ENCODE results near the gene KLRC1. TPM values are rescaled to one million over a fixed set of nuclear protein-coding genes. Genes with fewer than 3 reads are reported as not detected.
"Not testable (repeated sequence)": the region's sequence is repeated elsewhere in the genome, so short reads cannot be mapped to it uniquely, and the experiment has no call there.

KLRC1 gene
- total RNA-seq, 1 experiment from 2014 or later, result not detected

DNA sequence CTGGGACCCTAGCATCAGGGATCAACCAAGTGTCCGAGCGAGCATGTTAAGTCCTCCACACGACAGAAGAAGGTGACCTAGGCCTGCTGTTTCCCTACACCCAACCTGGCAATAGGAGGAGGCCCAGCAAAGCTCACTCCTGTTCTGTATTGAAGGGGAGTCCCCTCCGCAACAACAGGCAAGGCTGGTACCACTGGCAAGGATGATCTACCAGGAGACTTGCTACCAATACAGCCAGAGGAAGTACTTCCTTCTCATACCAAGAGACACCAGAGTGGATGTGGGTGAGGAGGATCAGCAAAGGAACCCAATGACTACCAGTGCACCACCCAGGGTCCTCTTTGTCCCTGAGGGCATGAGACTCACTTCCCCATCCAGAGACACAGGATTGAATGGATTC, 4.9 kb downstream of the KLRC1 start:
- DNase-seq (ENCODE audit: low spot score), result no peak
- no peak for ATAC-seq
- Mint-ChIP-seq H3K36me3 (no peaks in the 10 kb centered on the region), H3K4me1 (no peaks in the 10 kb centered on the region), H3K4me3 (no peak overlapping the region), H3K27ac (no peak overlapping the region), H3K27me3 (ENCODE audit: low read depth) (no peaks in the 10 kb centered on the region), H3K9me3 (no peaks in the 10 kb centered on the region)
- ChIA-PET POLR2A (no interaction called here), CTCF (no interaction called here)
- TF ChIP-seq JAZF1 (CRISPR knock-in tag; IDR thresholded peaks at IDR 0.05), result no peak

DNA sequence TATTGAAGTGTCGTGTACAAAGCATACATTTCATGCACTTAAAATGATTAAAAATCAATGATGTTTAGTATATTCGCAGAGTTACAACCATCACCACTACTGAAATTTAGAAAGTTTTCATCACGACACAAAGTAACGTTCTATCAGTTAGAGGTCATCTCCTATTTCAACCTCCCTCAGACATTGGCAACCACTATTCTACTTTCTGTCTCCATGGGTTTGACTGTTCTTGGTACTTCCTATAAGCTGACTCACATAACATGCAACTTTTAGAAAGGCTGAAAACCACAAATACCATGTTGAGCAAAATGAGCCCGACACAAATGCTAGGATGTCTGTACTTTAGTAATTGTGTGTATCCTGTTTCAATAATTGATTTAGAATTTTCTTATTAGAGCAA, 7.1 kb downstream of the KLRC1 start:
- H3K9me3 Mint-ChIP-seq; H3K27ac Mint-ChIP-seq; H3K27me3 Mint-ChIP-seq (ENCODE audit: low read depth); DNase-seq (ENCODE audit: low spot score); H3K4me3 Mint-ChIP-seq; POLR2A ChIA-PET; H3K4me1 Mint-ChIP-seq; ATAC-seq; H3K36me3 Mint-ChIP-seq: not testable (repeated sequence)
- CTCF ChIA-PET, result interaction anchor here (0.7 kb wide), 1 partner anchor 10 kb away, joined by 3 read pairs; no protein-coding TSS in a partner anchor

GRCh38 chr12:10441144-10441543, 12.0 kb downstream of the KLRC1 start:
- POLR2A ChIA-PET; H3K27me3 Mint-ChIP-seq (ENCODE audit: low read depth); CTCF ChIA-PET: not testable (repeated sequence)

GRCh38 chr12:10439608-10440274, 13.4 kb downstream of the KLRC1 start:
- H3K27me3 Mint-ChIP-seq (ENCODE audit: low read depth); CTCF ChIA-PET; H3K9me3 Mint-ChIP-seq; H3K4me1 Mint-ChIP-seq; ATAC-seq; DNase-seq (ENCODE audit: low spot score); H3K4me3 Mint-ChIP-seq; H3K27ac Mint-ChIP-seq; H3K36me3 Mint-ChIP-seq; POLR2A ChIA-PET: not testable (repeated sequence)

More at GRCh38 chr12:10441144-10441543, 12.0 kb downstream of the KLRC1 start:
- not testable (repeated sequence) for H3K4me3 Mint-ChIP-seq; H3K9me3 Mint-ChIP-seq; DNase-seq (ENCODE audit: low spot score); ATAC-seq; H3K36me3 Mint-ChIP-seq; H3K4me1 Mint-ChIP-seq; H3K27ac Mint-ChIP-seq

DNA sequence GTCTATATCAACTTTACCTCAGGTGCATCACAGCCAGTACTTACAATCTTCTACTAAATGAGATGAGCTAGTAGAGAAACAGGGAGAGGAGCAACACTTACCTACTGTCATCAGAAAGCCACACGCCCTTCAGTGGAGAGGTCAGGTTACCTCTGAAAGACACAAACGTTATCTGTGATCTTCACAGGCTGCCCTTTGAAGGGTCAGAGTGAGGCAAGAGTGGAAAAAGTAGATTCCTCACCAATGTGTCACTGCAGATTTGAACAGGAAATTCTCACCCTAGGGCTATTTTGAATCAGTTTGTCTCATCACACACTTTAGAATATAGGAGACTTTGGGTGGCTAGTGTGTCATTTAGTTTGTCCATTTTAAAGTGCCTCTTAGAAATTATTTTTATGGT, 15.6 kb downstream of the KLRC1 start:
- H3K4me3 Mint-ChIP-seq; H3K9me3 Mint-ChIP-seq; H3K27me3 Mint-ChIP-seq (ENCODE audit: low read depth); H3K4me1 Mint-ChIP-seq; H3K36me3 Mint-ChIP-seq; ATAC-seq; POLR2A ChIA-PET; DNase-seq (ENCODE audit: low spot score); H3K27ac Mint-ChIP-seq; CTCF ChIA-PET: not testable (repeated sequence)

DNA sequence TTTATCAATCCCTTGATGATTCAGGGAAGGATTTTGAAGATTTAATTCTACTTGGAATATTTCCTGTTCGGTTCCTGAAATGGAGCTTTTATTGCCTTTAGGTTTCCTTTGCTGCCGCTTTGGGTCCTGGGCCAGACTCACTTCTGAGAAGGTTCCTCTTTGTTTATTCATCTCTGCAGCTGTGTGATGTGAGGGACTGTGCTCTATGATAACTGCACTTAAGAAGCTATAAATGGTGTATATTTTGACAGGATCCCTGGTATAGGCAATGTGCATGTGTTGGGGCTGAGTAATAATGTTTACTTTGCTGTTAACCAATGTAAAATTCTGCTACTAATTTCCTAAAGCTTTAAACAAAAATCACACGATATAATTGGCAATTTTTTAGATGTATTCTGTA, 17.4 kb downstream of the KLRC1 start, which contains the start of gene KLRC2:
Gene KLRC2, minus strand, starts transcription at position 195 of the 400 bp plus-strand sequence. Its CDS starts 24 bp downstream, at position 171.
- H3K9me3 Mint-ChIP-seq; H3K36me3 Mint-ChIP-seq; DNase-seq (ENCODE audit: low spot score); POLR2A ChIA-PET; H3K27me3 Mint-ChIP-seq (ENCODE audit: low read depth); CTCF ChIA-PET; H3K4me1 Mint-ChIP-seq; H3K27ac Mint-ChIP-seq; H3K4me3 Mint-ChIP-seq; ATAC-seq: not testable (repeated sequence)

DNA sequence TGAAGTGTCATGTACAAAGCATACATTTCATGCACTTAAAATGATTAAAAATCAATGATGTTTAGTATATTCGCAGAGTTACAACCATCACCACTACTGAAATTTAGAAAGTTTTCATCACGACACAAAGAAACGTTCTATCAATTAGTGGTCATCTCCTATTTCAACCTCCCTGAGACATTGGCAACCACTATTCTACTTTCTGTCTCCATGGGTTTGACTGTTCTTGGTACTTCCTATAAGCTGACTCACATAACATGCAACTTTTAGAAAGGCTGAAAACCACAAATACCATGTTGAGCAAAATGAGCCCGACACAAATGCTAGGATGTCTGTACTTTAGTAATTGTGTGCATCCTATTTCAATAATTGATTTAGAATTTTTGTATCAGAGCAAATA, 22.6 kb downstream of the KLRC1 start:
- CTCF ChIA-PET; DNase-seq (ENCODE audit: low spot score); H3K4me1 Mint-ChIP-seq; H3K36me3 Mint-ChIP-seq; H3K27me3 Mint-ChIP-seq (ENCODE audit: low read depth); H3K4me3 Mint-ChIP-seq; H3K9me3 Mint-ChIP-seq; POLR2A ChIA-PET; ATAC-seq; H3K27ac Mint-ChIP-seq: not testable (repeated sequence)

DNA sequence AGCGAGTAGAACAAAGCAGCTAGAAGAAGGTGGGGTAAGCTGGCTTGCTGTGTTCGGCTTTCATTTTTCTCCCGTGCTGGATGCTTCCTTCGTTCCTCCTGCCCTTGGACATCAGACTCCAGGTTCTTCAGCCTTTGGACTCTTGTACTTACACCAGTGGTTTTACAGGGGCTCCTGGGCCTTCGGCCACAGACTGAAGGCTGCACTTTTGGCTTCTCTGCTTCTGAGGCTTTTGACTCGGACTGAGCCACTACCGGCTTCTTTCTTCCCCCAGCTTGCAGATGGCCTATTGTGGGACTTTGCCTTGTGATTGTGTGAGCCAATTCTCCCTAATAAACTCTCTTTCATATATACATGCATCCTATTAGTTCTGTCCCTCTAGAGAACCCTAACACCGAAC, 27.2 kb downstream of the KLRC1 start:
- H3K27me3 Mint-ChIP-seq (ENCODE audit: low read depth); H3K9me3 Mint-ChIP-seq; ATAC-seq; H3K36me3 Mint-ChIP-seq; H3K27ac Mint-ChIP-seq; POLR2A ChIA-PET; H3K4me3 Mint-ChIP-seq; H3K4me1 Mint-ChIP-seq; DNase-seq (ENCODE audit: low spot score); CTCF ChIA-PET: not testable (repeated sequence)

DNA sequence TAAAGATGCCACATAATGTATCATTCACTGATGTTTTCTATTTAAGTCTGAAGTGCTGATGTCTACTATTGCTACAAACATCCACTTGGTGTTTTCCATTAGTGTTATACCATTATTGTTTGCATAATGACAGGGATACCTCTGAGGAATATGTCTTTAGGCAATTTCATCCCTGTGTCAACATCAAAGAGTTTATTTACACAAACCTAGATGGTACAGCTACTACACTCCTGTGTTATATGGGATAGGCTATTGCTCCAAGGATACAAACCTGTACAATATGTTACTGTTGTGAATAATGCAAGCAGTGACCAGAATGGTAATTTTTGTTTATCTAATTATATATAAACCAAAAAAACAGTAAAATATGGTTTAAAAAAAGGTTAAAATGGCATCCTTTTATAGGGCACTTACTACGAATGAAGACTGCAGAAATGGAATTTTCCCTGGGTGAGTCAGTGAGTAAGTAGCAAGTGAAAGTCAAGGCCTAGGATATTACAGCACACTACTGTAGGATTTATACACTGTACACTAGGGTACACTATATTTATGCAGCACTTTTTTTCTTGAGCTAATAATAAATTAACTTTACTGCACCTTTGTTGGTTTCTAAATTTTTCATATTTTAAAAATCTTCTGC, 28.8 kb downstream of the KLRC1 start:
- ATAC-seq; H3K27me3 Mint-ChIP-seq (ENCODE audit: low read depth); H3K27ac Mint-ChIP-seq; H3K4me3 Mint-ChIP-seq; H3K36me3 Mint-ChIP-seq; POLR2A ChIA-PET; H3K9me3 Mint-ChIP-seq; CTCF ChIA-PET; DNase-seq (ENCODE audit: low spot score); H3K4me1 Mint-ChIP-seq: not testable (repeated sequence)

GRCh38 chr12:10422159-10422558, 31.0 kb downstream of the KLRC1 start:
- not testable (repeated sequence) for H3K4me1 Mint-ChIP-seq, H3K4me3 Mint-ChIP-seq
- ATAC-seq, result peak; percentile 57; the same call in 1 of the 2 replicates

DNA sequence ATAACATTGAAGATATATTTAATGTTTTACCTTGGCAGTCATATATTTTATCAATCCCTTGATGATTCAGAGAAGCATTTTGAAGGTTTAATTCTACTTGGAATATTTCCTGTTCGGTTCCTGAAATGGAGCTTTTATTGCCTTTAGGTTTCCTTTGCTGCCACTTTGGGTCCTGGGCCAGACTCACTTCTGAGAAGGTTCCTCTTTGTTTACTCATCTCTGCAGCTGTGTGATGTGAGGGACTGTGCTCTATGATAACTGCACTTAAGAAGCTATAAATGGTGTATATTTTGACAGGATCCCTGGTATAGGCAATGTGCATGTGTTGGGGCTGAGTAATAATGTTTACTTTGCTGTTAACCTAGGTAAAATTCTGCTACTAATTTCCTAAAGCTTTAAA, 32.8 kb downstream of the KLRC1 start, which contains the start of gene KLRC3:
Gene KLRC3, minus strand, starts transcription at position 262 of the 400 bp plus-strand sequence. Its CDS starts 45 bp downstream, at position 217.
- DNase-seq (ENCODE audit: low spot score); POLR2A ChIA-PET; H3K4me3 Mint-ChIP-seq; CTCF ChIA-PET; H3K36me3 Mint-ChIP-seq; ATAC-seq; H3K27ac Mint-ChIP-seq; H3K4me1 Mint-ChIP-seq; H3K9me3 Mint-ChIP-seq; H3K27me3 Mint-ChIP-seq (ENCODE audit: low read depth): not testable (repeated sequence)

More at GRCh38 chr12:10422159-10422558, 31.0 kb downstream of the KLRC1 start:
- POLR2A ChIA-PET; CTCF ChIA-PET; H3K9me3 Mint-ChIP-seq; H3K36me3 Mint-ChIP-seq; H3K27me3 Mint-ChIP-seq (ENCODE audit: low read depth); H3K27ac Mint-ChIP-seq; DNase-seq (ENCODE audit: low spot score): not testable (repeated sequence)

All from WTC11 (cell line).